Endothelial cell of umbilical vein (primary cell): ENCODE data around the gene ERCC2.

Source experiments
- EZH2 ChIP-seq: IDR thresholded peaks from 2 replicates; pipeline ENCODE4 v1.6.1; 2012; ENCODE audit warnings: borderline replicate concordance, low read depth, mild to moderate bottlenecking, moderate library complexity, low read length, inconsistent platforms; ENCODE audit not compliant: severe bottlenecking
- POLR2A ChIP-seq: IDR thresholded peaks from 2 replicates; pipeline ENCODE4 v1.6.1; 2012; ENCODE audit warnings: low read depth, mild to moderate bottlenecking, control low read depth, low read length
- POLR2AphosphoS5 ChIP-seq: IDR thresholded peaks from 2 replicates; pipeline ENCODE4 v1.6.1; 2012; ENCODE audit warnings: low read depth, mild to moderate bottlenecking, control low read depth, low read length, moderate library complexity; ENCODE audit not compliant: insufficient read depth
- TF ChIP-seq, protein P1 (sequence below), 2 donors: IDR thresholded peaks; 1 replicate in 1 of 2; 2 replicates in 1 of 2; pipeline ENCODE4 v1.5.1; 2011; ENCODE audit warnings: low read length in 2 of 2, mild to moderate bottlenecking in 2 of 2, moderate library complexity in 2 of 2, control low read depth in 1 of 2, inconsistent platforms in 1 of 2, low read depth in 1 of 2; ENCODE audit not compliant: insufficient read depth in 1 of 2; ENCODE audit errors: extremely low read depth in 1 of 2

DNA sequence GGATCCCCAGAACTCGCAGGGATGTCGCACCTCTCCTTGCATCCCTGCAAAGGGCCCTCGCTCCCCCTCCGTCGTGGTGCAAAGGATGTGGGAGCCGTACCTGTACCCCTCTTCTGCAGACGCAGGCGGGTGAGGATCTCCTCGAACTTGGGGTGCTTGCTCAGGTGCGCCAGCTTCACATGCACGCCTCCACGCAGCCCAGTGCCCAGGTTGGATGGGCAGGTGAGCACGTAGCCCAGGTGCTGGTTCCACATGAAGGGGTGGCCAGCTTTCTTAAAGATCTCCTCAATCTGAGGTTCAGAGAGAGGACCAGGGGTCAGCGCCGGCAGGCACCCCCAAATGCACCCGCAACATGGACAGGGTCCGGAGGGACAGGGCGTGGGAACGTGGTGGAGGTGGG, 63.0 kb downstream of the ERCC2 start:
- TF ChIP-seq, protein P1, sequence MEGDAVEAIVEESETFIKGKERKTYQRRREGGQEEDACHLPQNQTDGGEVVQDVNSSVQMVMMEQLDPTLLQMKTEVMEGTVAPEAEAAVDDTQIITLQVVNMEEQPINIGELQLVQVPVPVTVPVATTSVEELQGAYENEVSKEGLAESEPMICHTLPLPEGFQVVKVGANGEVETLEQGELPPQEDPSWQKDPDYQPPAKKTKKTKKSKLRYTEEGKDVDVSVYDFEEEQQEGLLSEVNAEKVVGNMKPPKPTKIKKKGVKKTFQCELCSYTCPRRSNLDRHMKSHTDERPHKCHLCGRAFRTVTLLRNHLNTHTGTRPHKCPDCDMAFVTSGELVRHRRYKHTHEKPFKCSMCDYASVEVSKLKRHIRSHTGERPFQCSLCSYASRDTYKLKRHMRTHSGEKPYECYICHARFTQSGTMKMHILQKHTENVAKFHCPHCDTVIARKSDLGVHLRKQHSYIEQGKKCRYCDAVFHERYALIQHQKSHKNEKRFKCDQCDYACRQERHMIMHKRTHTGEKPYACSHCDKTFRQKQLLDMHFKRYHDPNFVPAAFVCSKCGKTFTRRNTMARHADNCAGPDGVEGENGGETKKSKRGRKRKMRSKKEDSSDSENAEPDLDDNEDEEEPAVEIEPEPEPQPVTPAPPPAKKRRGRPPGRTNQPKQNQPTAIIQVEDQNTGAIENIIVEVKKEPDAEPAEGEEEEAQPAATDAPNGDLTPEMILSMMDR (IDR thresholded peaks at IDR 0.05; ENCODE audit: extremely low read depth in 1 of 2, insufficient read depth in 1 of 2, low read depth in 1 of 2, low read length in 2 of 2), result no peak
- TF ChIP-seq POLR2AphosphoS5 (no peak), POLR2A (no peak), EZH2 (no peak)
